Lung (tissue), 12 donors: ENCODE measurements around the gene MSRB3. TPM values are rescaled to one million over a fixed set of nuclear protein-coding genes. Genes with fewer than 3 reads are reported as not detected.
"Not testable (repeated sequence)": the region's sequence is repeated elsewhere in the genome, so short reads cannot be mapped to it uniquely, and the experiment has no call there.

Source experiments
- ATAC-seq: fragments of 200-7000 bp; cut with Tn5 transposase; one replicate; pipeline ENCODE4 v1.9.1; 2020; ENCODE audit warnings: moderate number of reproducible peaks; ENCODE audit not compliant: insufficient read depth, low FRiP score
- DNase-seq, 3 donors: peaks; one replicate each; pipeline ENCODE4 v3.0.0-alpha.2; 2013 to 2017
- H3K27ac ChIP-seq, 2 donors: one replicate each; pipeline ENCODE4 v1.5.1; 2013; ENCODE audit warnings: mild to moderate bottlenecking in 2 of 2, moderate library complexity in 2 of 2, control low read depth in 1 of 2, inconsistent platforms in 1 of 2, low read depth in 1 of 2, low read length in 1 of 2
- H3K27me3 ChIP-seq, 3 donors: one replicate each; pipeline ENCODE4 v1.5.1; 2013; ENCODE audit warnings: low read length in 2 of 3; ENCODE audit not compliant: control insufficient read depth in 3 of 3, insufficient read depth in 3 of 3
- H3K36me3 ChIP-seq, 4 donors: one replicate each; pipeline ENCODE4 v1.5.1; 2013; ENCODE audit warnings: low read length in 4 of 4, mild to moderate bottlenecking in 1 of 4, moderate library complexity in 1 of 4; ENCODE audit not compliant: control insufficient read depth in 4 of 4, insufficient read depth in 4 of 4
- H3K4me1 ChIP-seq, 5 donors: one replicate each; pipeline ENCODE4 v1.5.1; 2013; ENCODE audit warnings: low read length in 5 of 5, mild to moderate bottlenecking in 2 of 5, moderate library complexity in 1 of 5; ENCODE audit not compliant: control insufficient read depth in 5 of 5, insufficient read depth in 5 of 5
- H3K4me3 ChIP-seq: one replicate; pipeline ENCODE4 v1.5.1; 2013; ENCODE audit warnings: mild to moderate bottlenecking, control low read depth, moderate library complexity
- H3K9ac ChIP-seq, 2 donors: one replicate each; pipeline ENCODE4 v1.5.1; 2013; ENCODE audit warnings: low read length in 2 of 2, control low read depth in 1 of 2; ENCODE audit not compliant: insufficient read depth in 1 of 2
- H3K9me3 ChIP-seq, 4 donors: one replicate each; pipeline ENCODE4 v1.5.1; 2013; ENCODE audit warnings: low read length in 3 of 4, mild to moderate bottlenecking in 1 of 4, moderate library complexity in 1 of 4; ENCODE audit not compliant: control insufficient read depth in 4 of 4, insufficient read depth in 3 of 4
- WGBS, 2 donors: extraction: QIAGEN DNeasy Blood & Tissue Kit; methylation state at CpG; one replicate each; pipeline ENCODE4 v1.1.7; 2013; 5-methylcytosine and 5-hydroxymethylcytosine counted together
- polyA plus RNA-seq, 2 donors: library from polyadenylated mRNA; stranded (reverse); fragments of 200-250 nt; gene quantifications; one replicate each; pipeline ENCODE4 v1.2.1, GENCODE V29; 2013
- total RNA-seq, 2 donors: library from RNA; depleted of rRNA in 1 of 2; stranded (reverse); fragments of >200 nt in 1 of 2; gene quantifications; one replicate each; pipeline ENCODE4 v1.2.1, GENCODE V29; 2014 to 2021
- TF ChIP-seq, protein P1 (sequence below): IDR thresholded peaks from 2 replicates; pipeline ENCODE4 v1.5.1; 2012; ENCODE audit warnings: mild to moderate bottlenecking; ENCODE audit errors: control extremely low read depth, extremely low read depth
- donor health status: control.
- donor health status: control.
- donor health status: Bipolar disorder and iron deficiency.
- donor health status: healthy.
- donor health status: DM: yes; HTN: yes; CAD: no.

The MSRB3 gene
- total and polyA plus RNA-seq, 4 donors, result 11.5 to 41.5 (median 28.3) TPM

DNA sequence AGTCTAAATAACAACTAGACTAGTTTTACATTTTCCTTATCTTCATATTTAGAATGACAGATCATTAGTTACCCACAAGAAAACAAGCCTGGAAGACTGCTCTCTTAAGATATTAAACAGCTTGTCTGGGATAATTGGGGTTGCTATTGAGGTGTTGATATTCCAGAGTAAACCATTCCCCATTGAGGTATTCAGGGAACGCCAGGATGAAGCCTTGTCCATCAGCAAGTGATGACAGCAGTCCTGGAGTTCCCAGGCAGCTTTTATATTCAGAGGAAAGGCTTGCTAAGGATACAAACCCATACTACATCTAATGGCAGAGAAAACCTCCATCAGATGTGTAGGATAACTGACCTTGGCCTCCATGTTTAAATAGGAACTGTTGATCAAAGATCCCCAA, 168.4 kb downstream of the MSRB3 start:
- WGBS, 2 donors, result 84 to 100% methylated on average over 1 of the region's 1 CpG
- TF ChIP-seq, protein P1, sequence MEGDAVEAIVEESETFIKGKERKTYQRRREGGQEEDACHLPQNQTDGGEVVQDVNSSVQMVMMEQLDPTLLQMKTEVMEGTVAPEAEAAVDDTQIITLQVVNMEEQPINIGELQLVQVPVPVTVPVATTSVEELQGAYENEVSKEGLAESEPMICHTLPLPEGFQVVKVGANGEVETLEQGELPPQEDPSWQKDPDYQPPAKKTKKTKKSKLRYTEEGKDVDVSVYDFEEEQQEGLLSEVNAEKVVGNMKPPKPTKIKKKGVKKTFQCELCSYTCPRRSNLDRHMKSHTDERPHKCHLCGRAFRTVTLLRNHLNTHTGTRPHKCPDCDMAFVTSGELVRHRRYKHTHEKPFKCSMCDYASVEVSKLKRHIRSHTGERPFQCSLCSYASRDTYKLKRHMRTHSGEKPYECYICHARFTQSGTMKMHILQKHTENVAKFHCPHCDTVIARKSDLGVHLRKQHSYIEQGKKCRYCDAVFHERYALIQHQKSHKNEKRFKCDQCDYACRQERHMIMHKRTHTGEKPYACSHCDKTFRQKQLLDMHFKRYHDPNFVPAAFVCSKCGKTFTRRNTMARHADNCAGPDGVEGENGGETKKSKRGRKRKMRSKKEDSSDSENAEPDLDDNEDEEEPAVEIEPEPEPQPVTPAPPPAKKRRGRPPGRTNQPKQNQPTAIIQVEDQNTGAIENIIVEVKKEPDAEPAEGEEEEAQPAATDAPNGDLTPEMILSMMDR, result no peak
- DNase-seq (no peak), ATAC-seq (no peak)
- Histone ChIP-seq H3K27me3 (no peaks in the 10 kb centered on the region), H3K36me3 (no peaks in the 10 kb centered on the region), H3K4me1 (peaks cover 0 to 16% (median 4%) of the 10 kb centered on the region in 5 donors), H3K27ac (no peak overlapping the region), H3K4me3 (no peak overlapping the region), H3K9ac (no peak overlapping the region), H3K9me3 (no peaks in the 10 kb centered on the region)

DNA sequence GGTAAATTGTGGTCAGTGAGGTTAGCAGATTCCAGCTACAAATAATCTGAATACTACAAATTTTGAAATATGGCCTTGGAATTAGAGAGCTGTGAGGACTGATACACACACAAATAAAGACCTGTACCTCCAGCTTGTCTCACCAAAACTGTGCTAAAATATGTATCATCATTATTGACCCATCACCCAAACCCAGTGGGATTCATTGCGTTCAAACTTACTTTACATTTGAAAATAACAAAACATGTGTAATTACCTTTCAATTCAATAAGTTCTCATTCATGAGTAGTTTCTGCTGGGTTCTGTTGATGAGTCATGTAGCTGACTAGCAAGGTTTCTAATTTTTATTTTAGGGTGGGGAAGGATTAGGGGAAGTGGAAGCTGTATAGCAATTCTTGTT, 170.9 kb downstream of the MSRB3 start:
- H3K27ac ChIP-seq, result no peak overlapping the region
- no peaks in the 10 kb centered on the region for H3K27me3 ChIP-seq
- H3K4me3 ChIP-seq, result no peak overlapping the region
- no peaks in the 10 kb centered on the region for H3K9me3 ChIP-seq
- ATAC-seq (no peak), DNase-seq (no peak)
- TF ChIP-seq, protein P1, result no peak
- WGBS, 2 donors, result 89 to 96% methylated on average over 1 of the region's 1 CpG
- H3K36me3 ChIP-seq, result peaks cover 0 to 2% (median 0%) of the 10 kb centered on the region in 4 donors
- peaks cover 0 to 16% (median 4%) of the 10 kb centered on the region in 5 donors for H3K4me1 ChIP-seq
- H3K9ac ChIP-seq, result no peak overlapping the region

DNA sequence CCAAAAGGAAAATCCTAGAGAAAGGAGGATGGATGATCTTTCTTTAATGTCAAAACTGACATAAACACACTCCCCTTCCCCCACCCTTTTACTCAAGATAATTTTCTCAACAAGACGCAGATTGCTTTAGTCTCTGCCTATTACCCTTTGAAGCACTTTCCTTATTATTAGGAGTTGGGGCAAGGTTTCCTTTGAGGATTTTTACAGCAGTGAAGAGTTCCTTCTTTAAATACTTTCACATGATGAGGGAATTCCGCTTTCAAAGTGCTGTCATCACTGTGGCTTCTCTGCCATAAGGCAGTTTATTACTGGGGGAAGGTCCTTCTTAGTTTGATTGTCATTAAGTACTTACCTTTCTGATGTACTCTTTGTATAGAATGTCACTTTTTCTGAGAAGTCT, 172.1 kb downstream of the MSRB3 start:
- Histone ChIP-seq H3K4me1 (peaks cover 0 to 16% (median 4%) of the 10 kb centered on the region in 5 donors), H3K9me3 (no peaks in the 10 kb centered on the region), H3K27ac (no peak overlapping the region), H3K9ac (no peak overlapping the region), H3K4me3 (no peak overlapping the region), H3K27me3 (no peaks in the 10 kb centered on the region), H3K36me3 (peaks cover 0 to 11% (median 0%) of the 10 kb centered on the region in 4 donors)
- peak in 1 of 3 donors; percentile 28 for DNase-seq
- WGBS, 2 donors, result 66 to 71% methylated on average over 2 of the region's 2 CpGs
- ATAC-seq, result no peak
- TF ChIP-seq, protein P1, result no peak

DNA sequence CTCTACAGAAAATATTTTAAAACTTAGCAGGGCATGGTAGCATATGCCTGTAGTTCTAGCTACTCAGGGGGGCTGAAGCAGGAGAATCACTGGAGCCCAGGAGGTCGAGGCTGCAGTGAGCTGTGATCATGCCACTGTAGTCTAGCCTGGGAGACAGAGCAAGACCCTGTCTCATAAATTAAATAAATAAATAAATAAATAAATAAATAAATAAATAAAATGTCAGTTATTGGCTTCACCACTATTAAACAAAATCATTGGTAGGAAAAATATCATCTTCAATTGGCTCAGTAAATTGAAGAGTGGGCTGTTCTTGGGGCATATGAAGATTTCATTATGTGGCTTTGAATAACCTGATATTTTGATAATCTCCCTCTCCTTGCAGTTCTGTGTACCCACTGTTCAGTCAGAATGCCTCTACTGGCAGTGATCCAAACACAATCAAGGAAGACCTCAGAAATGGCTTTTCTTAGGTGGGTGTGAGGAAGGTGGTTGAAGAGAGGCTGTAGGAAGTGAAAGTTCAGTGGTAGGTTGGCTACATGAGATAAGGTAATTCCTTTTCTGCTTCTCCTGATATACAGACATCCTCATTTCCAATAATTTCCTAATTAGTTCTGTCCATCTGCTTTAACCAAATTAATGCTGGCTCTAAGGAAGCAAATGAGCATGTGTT, 175.8 kb downstream of the MSRB3 start:
- H3K9ac ChIP-seq, result no peak overlapping the region
- no peaks in the 10 kb centered on the region for H3K27me3 ChIP-seq
- peaks cover 0 to 13% (median 4%) of the 10 kb centered on the region in 5 donors for H3K4me1 ChIP-seq
- DNase-seq, result no peak
- no peak overlapping the region for H3K27ac ChIP-seq
- ATAC-seq, result no peak
- TF ChIP-seq, protein P1, result no peak
- H3K9me3 ChIP-seq, result no peaks in the 10 kb centered on the region
- no peak overlapping the region for H3K4me3 ChIP-seq
- H3K36me3 ChIP-seq, result peaks cover 0 to 16% (median 1%) of the 10 kb centered on the region in 4 donors
- 95 to 96% methylated on average over 1 of the region's 1 CpG for WGBS, 2 donors

DNA sequence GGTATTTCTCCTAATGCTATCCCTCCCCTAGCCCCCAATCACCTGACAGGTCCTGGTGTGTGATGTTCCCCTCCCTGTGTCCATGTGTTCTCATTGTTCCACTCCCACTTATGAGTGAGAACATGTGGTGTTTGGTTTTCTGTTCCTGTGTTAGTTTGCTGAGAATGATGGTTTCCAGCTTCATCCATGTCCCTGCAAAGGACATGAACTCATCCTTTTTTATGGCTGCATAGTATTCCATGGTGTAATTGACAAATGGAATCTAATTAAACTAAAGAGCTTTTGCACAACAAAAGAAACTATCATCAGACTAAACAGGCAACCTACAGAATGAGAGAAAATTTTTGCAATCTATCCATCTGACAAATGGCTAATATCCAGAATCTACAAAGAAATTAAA, 178.9 kb downstream of the MSRB3 start:
- not testable (repeated sequence) for H3K4me1 ChIP-seq
- H3K36me3 ChIP-seq, result peaks cover 0 to 20% (median 4%) of the 10 kb centered on the region in 4 donors

More for the DNA sequence above, 178.9 kb downstream of the MSRB3 start:
- not testable (repeated sequence) for H3K4me3 ChIP-seq, H3K27me3 ChIP-seq, H3K9ac ChIP-seq, DNase-seq, H3K27ac ChIP-seq, ATAC-seq, H3K9me3 ChIP-seq
